GM19238 (cell line): ENCODE data around the gene SPSB1.
A peak's percentile ranks its signal among the peaks of the same experiment; 100 is the strongest.

Experiments
- DNase-seq: peaks from one replicate; pipeline ENCODE4 v3.0.0; 2011; ENCODE audit warnings: low spot score; ENCODE audit not compliant: insufficient read length

SPSB1 gene

DNA sequence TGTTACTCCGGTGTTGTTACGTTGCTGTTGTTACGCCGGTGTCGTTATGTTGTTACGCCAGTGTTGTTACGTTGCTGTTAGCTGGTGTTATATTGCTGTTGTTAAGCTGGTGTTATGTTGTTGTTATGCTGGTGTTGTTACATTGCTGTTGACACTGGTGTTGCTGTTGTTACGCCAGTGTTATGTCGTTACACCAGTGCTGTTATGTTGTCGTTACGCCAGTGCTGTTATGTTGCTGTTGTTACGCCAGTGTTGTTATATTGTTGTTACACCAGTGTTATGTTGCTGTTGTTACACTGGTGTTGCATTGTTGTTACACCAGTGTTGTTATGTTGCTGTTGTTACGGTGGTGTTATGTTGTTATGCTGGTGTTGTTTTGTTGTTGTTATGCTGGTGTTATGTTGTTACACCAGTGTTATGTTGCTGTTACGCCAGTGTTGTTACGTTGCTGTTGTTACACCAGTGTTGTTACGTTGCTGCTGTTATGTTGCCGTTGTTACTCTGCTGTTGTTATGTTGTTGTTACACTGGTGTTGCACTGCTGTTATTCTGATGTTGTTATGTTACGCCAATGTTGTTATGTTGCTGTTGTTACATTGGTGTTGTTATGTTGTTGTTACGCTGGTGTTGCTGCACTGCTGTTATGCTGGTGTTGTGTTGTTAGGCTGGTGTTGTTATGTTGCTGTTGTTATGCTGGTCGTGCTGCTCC, 32.5 kb upstream of the SPSB1 start:
- no peak for DNase-seq

DNA sequence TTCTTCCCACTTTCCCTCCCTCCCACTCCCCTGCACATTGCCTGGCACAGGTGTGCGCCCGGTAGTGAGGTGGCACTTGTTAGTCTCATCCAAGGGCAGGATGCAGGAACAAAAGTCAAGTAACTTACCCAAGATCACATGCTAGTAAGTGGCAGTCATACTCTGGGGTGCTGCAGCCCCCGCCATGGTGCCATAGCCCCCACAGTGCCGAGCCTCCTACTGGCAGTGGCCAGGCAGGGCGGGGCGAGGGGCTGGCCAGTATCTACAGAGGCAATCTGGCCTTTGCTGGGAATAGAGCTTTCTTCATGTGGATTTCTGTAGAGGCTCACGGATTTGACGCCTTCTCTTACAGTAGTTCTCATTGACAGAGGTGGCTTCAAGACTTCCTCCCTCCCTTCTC, 31.2 kb upstream of the SPSB1 start:
- no peak for DNase-seq

GRCh38 chr1:9262096-9262986, 30.4 kb upstream of the SPSB1 start:
- DNase-seq: no peak

- DNase-seq: no peak
Observed at GRCh38 chr1:9263276-9263855, 29.3 kb upstream of the SPSB1 start.

- no peak for DNase-seq
Observed at GRCh38 chr1:9263984-9264872, 28.5 kb upstream of the SPSB1 start.

DNA sequence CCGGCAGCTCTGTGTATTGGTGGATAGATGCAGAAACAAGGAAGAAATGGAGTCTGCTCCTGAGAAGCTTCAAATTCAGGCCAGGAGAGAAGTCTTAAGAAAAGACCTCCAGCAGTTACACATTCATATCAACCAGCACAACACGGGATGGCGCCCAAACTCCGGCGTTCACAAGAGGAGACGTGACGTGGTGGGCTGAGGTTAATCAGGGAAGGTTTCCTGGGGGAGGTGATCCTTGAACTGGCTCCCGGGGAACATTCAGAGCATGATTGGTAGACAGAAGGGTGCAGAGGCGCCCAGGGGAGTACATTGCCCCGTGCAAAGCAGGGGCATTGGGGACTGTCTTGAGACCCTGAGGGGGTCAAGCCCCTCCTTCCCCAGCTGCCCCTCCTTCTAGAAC, 27.7 kb upstream of the SPSB1 start:
- DNase-seq: no peak

GRCh38 chr1:9265968-9266367, 26.7 kb upstream of the SPSB1 start:
- DNase-seq: no peak

- DNase-seq: no peak
Observed at GRCh38 chr1:9267352-9267686, 25.4 kb upstream of the SPSB1 start.

GRCh38 chr1:9267827-9268581, 24.7 kb upstream of the SPSB1 start:
- DNase-seq: no peak

- no peak for DNase-seq
Observed at GRCh38 chr1:9269078-9269501, 23.6 kb upstream of the SPSB1 start.

- no peak for DNase-seq
Observed at GRCh38 chr1:9269721-9270120, 23.0 kb upstream of the SPSB1 start.

- DNase-seq: no peak
Observed at GRCh38 chr1:9270290-9270883, 22.3 kb upstream of the SPSB1 start.

DNA sequence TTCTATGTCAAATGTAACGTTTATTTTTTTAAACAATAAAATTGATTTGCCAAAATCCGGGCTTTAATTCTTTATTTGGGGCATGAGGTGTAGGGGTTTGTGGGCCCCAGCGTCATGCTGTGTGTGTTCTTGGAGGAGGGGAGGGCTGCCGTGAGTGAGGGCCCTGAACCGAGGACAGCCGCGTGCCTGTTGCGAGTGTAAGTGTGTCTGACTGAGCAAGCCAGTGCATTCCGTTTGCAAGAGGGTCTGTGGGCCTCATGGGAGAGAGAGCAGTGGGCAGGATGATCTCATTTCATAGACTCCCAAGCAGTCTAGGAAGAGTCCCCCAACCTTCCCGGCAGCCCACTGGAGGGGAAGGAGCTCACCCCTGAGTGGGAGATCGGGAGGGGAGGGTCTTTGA, 21.4 kb upstream of the SPSB1 start:
- DNase-seq: no peak

GRCh38 chr1:9271861-9272595, 20.7 kb upstream of the SPSB1 start:
- DNase-seq: no peak

GRCh38 chr1:9273177-9273576, 19.5 kb upstream of the SPSB1 start:
- DNase-seq: no peak

- DNase-seq: no peak
Observed at GRCh38 chr1:9275161-9275560, 17.5 kb upstream of the SPSB1 start.

- DNase-seq: peak; percentile 73
Observed at GRCh38 chr1:9275567-9276034, 17.1 kb upstream of the SPSB1 start.

DNA sequence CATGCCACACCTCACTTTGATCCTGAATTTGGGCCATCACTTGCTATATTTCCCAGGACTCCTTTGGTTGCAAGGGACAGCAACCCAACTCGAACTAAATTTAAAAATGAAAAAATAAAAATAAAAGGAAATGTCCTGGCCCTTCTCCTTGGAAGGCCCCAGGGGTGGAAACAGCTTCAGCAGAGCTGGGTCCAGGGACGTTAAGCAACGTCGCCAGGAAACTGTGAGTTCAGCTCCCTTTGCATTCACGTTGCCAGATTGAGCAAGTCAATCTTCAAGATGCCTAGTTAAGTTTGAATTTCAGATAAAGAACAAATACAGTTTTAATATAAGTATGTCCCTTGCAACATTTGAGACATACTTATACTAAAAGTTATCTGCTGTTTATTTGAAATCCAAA, 14.6 kb upstream of the SPSB1 start:
- DNase-seq: no peak

DNA sequence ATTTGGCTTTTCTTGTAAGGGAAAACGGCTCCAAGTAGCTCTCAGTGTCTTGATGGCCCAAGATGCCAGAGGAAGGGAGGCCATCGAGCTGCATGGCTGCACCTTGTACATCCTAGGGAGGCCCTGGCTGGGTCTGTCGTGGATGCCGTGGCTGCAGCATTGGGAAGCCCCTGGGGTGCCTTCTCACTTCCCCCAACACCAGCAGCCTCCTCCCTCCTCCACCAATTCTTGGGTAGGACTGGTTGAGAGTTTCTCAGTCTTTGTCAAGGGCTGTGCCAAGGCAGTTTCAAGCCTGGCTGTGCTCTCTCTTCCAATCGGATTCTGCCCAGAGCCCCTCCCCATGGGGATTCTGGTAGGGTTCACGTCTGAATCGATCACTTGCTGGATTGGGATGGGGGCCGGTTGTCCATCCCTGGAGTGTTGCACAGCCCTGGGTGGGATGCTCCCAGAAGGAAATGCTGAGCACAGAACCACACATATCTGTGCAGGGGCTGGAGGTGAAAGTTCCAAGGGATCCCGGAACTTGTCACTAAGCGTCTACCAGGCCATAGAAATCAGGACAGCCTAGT, 14.0 kb upstream of the SPSB1 start:
- DNase-seq: no peak
